Glomerular visceral epithelial cell (primary cell): Measurements from ENCODE around the gene NDUFS6.

Experiments
- DNase-seq: peaks from one replicate; pipeline ENCODE4 v3.0.0-alpha.2; 2016; ENCODE audit errors: extremely low spot score

Gene NDUFS6

DNA sequence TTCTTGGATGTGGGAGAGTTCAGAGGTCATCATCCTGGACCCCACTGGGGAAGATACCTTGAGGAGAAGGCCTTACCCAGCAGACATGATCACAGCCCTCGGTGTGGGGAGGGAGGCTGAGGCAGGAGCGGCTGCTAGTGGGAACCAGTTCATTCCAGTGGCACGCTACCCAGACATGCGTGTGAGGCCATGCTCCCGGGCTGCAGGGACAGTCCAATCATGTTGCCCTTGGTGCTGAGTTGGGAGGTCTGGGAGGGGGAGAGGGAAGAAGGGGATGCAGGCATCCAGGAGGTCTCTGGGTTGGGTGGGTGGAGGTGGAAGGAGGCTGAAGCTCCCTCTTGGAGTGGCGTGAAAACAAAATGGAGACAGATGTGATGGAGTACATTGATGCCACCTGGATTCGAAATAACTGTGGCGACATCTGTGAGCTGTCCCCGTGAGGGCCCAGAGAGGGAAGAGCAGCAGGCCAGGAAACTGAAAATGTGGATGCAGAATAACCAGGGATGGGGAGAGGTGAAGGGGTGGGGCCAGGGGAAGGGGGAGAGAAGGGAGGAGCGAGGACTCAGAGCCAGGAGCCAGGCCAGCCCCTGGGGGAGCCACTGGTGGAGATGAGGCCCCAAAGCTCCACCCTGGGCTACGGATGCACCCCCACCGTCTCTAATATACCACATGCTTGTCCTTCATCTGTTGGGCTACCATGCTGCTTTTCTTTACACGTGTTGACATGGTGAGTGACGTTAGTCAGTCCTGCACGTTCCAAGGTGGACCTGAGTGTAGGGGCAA lies 16.2 kb downstream of the NDUFS6 start:
- no peak for DNase-seq

GRCh38 chr5:1818784-1819183 lies 17.6 kb downstream of the NDUFS6 start:
- no peak for DNase-seq

GRCh38 chr5:1819458-1819857 lies 18.3 kb downstream of the NDUFS6 start:
- DNase-seq = no peak

DNA sequence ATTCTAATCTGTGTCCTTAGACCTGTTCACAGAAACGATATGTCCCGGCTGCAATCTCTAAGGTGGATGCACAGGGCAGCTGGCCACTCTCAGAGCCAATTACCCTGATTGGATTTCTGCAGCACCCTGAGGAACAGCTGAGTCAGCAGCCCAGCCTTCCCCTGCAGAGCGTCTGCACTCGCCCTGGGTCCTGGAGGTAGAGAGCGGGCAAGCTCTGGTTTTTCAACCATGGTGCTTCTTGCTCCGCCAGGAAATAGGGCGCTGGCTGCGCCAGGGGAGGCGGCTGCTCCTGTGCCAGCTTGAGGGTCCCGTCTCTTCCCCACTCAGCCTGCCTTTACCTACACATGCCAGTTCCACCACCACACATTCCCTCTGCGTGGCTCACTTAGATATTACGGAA lies 19.2 kb downstream of the NDUFS6 start:
- DNase-seq = no peak

DNA sequence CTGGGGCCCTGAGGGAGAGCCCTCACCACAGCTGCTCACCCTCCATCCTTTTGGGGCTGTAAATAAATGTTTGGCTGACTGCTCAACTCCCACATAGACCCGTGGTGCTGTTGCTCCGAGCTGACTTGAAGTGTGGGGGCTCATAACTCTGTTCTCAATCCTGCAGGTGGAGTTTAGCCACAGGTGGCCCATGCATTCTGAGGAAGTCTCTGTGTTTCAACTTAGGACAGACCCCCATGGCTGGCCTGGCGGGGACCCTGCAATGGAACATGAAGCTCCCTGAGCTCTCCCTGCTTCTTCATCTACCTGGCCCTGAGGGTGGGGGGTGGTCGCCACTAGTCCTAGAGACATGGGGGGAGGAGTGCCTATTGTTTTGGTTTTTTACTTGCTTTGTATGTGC lies 19.7 kb downstream of the NDUFS6 start:
- DNase-seq = no peak

DNA sequence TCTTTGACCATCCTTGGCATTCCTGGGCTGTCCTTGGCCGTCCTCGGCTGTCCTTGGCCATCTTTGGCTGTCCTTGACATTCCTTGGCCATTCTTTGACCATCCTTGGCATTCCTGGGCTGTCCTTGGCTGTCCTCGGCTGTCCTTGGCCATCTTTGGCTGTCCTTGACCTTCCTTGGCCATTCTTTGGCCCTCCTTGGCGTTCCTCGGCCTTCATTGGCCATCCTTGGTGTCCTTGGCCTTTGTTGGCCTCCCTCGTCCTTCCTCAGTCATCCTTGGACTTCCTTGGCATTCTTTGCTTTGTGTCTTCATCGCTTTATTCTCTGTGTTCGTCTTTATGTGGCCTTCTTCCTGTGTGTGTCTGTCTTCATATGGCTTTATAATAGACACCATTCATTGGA lies 20.7 kb downstream of the NDUFS6 start:
- DNase-seq = no peak

DNA sequence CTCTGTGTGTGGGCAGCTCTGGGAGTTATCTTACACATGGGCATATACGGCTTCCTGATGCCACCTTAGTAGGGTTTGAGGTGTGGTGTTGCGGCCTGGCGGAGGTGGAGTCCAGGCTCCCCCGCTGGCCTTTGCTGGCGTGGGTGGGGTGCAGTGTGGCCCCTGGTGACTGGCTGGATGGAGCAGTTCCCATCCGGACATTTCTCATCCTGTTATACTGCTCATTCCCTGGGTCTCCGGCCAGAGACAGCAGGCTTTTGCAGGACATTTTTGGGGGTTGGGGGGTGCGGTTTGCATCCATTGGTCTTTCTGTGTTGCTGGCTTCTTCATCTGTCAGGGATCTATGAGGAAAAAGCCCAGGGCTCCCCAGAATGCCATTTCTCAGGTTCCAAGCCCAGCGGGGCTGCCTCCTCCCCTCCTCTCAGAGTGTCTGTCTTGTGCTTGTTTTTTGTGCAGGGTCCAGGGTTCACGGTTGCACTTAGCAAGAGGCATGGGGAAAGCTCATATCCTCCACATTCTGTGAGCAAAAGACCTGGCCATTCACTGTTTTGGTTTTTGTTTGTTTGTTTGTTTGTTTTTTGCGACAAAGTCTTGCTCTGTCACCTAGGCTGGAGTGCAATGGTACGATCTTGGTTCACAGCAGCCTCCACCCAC lies 22.3 kb downstream of the NDUFS6 start:
- no peak for DNase-seq

- no peak for DNase-seq
Observed at GRCh38 chr5:1824109-1824821, 23.1 kb downstream of the NDUFS6 start.

GRCh38 chr5:1824903-1825841 lies 24.0 kb downstream of the NDUFS6 start:
- DNase-seq = no peak

DNA sequence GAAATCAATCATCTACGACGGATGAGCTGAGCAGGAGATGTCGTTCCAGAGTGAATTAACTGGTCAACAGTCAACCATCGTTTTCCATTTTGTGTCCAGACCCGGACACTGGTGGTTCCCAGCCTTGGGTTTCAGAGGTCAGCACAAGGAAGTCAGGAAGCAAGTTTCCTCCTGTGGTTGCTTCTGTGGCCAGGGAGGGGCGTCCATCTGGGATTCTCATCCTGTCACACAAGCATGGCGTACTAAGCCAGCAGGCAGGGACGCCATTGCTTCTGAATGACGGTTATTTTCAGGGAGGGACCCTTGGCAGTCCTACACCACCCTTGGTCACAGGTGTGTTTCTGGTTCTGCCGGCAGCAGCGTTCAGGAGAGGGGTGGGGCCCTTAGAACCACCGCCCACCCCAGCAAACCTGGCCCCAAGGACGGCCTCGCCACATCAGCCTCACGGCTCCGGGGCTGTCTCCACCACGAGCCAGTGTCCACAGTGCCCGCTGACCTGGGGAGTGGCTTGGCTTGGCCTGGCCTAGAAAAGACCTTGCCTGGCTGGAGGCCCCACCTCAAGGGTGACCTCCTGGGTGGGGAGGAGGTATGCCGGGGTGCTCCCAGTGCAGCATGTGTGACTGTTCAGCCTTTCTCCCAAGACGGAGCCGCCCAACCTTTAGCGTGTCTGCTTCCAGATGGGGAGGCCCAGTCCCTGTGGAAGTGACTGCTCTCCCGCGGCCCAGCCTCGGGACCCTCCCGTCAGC lies 25.2 kb downstream of the NDUFS6 start:
- no peak for DNase-seq

DNA sequence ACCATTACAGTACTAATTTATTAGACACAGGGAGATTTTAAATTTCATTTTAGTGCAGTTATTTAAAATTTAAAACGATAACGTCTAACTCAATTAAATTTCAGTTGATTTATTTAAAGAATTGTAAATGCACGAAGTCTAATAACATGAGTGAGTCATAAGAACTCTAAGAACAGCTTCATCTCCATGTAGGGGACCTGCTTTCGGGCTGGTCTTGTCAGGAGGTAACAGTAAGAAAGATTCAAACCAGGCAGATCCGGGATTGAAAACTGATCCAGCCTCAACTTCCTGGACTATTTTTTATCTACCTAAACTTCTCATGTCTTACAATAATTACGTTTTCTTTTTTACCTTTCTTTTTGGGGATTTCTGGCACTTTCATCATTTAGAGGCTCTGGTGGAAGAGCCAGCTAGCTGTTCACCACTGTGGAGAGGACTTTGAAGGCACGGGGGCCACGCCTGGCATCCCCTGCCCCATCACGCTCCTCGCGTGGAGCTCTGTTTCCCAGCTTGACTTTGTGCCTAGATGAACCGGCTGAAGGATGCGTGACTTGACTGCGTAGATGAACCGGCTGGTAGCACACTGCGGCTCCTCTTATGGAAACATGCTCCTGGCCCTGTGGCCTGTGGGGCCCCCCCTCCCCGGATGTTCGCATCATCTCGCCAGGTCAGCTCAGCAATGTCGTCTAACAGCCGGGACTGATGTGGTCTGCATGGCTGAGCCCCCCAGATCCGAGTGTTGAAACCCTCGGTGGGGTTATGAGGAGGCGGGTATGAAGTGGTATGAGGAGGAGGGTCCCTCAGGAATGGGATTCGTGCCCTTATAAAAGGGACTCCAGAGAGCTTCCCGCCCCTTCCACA lies 26.0 kb downstream of the NDUFS6 start:
- no peak for DNase-seq

DNA sequence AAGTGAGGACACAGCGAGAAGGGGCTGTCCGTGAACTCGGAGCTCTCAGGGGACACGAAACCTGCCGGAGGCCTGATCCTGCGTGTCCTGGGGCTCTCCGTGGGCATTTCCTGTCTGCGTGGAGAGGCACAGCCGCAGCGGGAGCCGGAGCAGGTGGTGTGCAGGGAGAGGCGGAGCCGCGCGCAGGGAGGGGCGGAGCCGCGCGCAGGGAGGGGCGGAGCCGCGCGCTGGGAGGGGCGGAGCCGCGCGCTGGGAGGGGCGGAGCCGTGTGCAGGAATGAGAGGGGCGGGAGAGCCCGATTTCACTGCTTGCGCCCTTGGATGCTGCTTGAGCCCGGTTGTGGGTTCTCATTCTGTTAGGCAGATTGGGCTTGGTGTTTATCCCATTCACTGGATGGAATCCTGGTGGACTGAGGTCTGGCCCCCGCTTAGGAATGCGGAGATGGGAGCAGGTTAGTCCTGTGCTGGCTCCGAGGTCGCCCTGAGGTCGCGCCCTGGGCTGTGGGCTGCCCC lies 26.7 kb downstream of the NDUFS6 start:
- no peak for DNase-seq

- DNase-seq = no peak
Observed at GRCh38 chr5:1830571-1831228, 29.5 kb downstream of the NDUFS6 start.

- no peak for DNase-seq
Observed at GRCh38 chr5:1831257-1831656, 30.1 kb downstream of the NDUFS6 start.

- no peak for DNase-seq
Observed at GRCh38 chr5:1831677-1832313, 30.6 kb downstream of the NDUFS6 start.

GRCh38 chr5:1832511-1833250 lies 31.5 kb downstream of the NDUFS6 start:
- no peak for DNase-seq

DNA sequence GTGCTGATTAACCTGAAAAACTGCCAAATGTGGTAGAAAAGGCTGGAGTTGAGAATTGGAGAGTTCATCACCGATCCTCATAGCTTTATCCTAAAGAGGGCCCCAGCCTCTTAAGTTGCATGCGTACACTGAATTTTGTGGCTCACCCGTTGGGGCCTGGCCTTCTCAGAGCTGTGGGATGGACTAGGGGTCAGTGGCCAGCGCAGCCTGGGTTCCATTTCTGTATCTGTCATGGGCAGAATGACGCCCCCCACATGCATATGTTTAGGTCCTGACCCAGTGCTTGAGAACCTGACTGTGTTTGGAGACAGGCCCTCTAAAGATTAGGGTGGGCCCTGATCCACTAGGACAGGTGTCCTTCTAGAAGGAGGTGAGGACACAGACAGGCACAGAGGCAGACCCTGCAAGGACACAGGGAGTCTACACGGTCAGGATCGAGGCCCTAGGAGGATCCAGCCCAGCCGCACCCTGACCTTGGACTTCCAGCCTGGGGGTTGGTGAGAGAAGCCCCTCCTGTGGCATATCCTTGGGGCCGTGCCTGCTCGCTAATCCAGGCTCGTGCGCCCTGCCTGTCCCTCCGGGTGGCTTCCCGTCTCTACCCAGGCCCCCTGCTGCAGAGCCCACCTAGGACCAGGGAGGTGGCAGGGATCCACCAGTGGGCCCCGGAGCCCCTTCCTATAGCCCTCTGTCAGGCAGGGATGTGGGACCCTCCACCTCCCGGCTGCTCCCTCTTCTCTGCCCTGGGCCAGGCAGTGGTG lies 32.2 kb downstream of the NDUFS6 start:
- DNase-seq = no peak
